ENCODE data around the gene HSPA13. TPM values are rescaled to one million over a fixed set of nuclear protein-coding genes. Genes with fewer than 3 reads are reported as not detected.

The HSPA13 gene, protein sequence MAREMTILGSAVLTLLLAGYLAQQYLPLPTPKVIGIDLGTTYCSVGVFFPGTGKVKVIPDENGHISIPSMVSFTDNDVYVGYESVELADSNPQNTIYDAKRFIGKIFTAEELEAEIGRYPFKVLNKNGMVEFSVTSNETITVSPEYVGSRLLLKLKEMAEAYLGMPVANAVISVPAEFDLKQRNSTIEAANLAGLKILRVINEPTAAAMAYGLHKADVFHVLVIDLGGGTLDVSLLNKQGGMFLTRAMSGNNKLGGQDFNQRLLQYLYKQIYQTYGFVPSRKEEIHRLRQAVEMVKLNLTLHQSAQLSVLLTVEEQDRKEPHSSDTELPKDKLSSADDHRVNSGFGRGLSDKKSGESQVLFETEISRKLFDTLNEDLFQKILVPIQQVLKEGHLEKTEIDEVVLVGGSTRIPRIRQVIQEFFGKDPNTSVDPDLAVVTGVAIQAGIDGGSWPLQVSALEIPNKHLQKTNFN
- total RNA-seq (2021) (19.0 and 24.9 TPM in 2 replicates), Bru-seq, nascent RNA (percentile 90 among the genes with signal in this experiment), BruChase-seq, experiment 1, labeled RNA remaining after a 2-hour chase (percentile 92 among the genes with signal in this experiment), BruChase-seq, experiment 2, labeled RNA remaining after a 6-hour chase (percentile 97 among the genes with signal in this experiment)
- long read RNA-seq, transcript HSPA13-201 (5 exons, 3,986 nt), result major isoform, 50 of 53 reads
- long read RNA-seq, partial matches to known transcripts, result 2 of 53 reads
- long read RNA-seq, other reads (novel, unspliced or antisense), result 1 of 53 reads

DNA sequence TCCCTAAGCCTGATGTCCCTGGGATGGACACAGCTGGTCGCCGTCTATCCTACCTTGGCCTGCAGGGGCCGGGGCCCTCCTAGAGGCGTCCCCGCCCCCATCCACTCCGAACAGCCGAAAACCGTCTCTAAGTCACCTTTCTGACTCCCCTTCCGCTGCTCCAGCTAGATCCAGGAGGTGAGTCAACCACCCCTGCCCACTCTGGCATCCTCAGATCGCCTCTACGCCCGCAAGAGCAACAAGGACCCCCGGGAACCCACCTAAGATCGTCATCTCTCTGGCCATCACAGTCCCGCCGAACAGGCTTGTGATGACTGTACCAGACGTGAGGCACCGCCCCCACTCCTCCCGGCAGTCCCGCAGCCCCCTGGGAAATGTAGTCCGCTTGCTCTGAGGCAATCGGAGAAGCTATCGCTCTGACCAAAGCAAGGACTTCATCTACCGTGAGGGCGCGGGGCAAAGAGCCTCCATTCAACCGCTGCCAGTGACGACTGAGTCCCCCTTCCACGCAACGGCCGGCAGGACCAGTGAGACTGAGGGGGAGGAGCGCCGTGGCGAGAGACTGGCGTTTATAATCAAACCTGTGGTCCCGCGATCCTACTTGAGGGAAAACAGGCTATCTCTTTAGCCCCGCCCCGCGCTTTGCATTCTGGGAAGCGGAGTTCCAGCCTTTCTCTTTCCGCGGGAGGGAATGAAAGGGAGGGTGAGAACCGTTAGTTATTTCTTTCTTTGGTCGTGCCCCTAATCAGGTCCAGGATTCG, at the start of gene HSPA13:
TSS of gene HSPA13 (minus strand) at position 312 of the 761 bp plus-strand sequence. CDS start at position 285, 27 bp downstream.
- Histone ChIP-seq H3K4me1 (replicated peaks; ENCODE audit: insufficient read depth) (peaks cover 31% of the 10 kb centered on the region), H3K4me2 (peak within 1 kb of the TSS; percentile 98), H2AFZ (peak within 1 kb of the TSS; percentile 99), H4K20me1 (ENCODE audit: insufficient read depth) (peaks cover 34% of the 10 kb centered on the region), H3K27me3 (ENCODE audit: insufficient read depth, low read depth) (no peaks in the 10 kb centered on the region), H3K9me2 (ENCODE audit: insufficient read depth) (no peaks in the 10 kb centered on the region), H3F3A (ENCODE audit: insufficient read depth, low read depth) (no peaks in the 10 kb centered on the region; the same call in 1 of the 2 replicates), H3K27ac (peak within 1 kb of the TSS; percentile 75), H3K79me2 (ENCODE audit: low read depth) (peaks cover 37% of the 10 kb centered on the region), H3K36me3 (ENCODE audit: low read depth) (peaks cover 23% of the 10 kb centered on the region), H3K9me3 (ENCODE audit: insufficient read depth, low read depth) (no peaks in the 10 kb centered on the region), H3K4me3 (peak within 1 kb of the TSS; percentile 96)
- no TSS peak for BruUV-seq (replicated peaks)
- ChIA-PET CTCF (no interaction called here), POLR2A (ENCODE audit: unreplicated experiment) (interaction anchor here (0.6 to 0.7 kb wide), 3 partner anchors 55 to 1142 kb away, joined by 3 to 4 read pairs (median 4); no protein-coding TSS in a partner anchor)
- intact Hi-C loops (cut with micrococcal nuclease; ENCODE audit: unreplicated experiment), result loop anchor here (10.0 kb wide), 2 partner anchors 108 to 1102 kb away; no protein-coding TSS in a partner anchor
- no peak for TF ChIP-seq EZH2 (IDR thresholded peaks at IDR 0.05; ENCODE audit: low read depth)
- TF ChIP-seq, protein P1, sequence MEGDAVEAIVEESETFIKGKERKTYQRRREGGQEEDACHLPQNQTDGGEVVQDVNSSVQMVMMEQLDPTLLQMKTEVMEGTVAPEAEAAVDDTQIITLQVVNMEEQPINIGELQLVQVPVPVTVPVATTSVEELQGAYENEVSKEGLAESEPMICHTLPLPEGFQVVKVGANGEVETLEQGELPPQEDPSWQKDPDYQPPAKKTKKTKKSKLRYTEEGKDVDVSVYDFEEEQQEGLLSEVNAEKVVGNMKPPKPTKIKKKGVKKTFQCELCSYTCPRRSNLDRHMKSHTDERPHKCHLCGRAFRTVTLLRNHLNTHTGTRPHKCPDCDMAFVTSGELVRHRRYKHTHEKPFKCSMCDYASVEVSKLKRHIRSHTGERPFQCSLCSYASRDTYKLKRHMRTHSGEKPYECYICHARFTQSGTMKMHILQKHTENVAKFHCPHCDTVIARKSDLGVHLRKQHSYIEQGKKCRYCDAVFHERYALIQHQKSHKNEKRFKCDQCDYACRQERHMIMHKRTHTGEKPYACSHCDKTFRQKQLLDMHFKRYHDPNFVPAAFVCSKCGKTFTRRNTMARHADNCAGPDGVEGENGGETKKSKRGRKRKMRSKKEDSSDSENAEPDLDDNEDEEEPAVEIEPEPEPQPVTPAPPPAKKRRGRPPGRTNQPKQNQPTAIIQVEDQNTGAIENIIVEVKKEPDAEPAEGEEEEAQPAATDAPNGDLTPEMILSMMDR (conservative IDR thresholded peaks at IDR 0.05), result no peak
- peak; percentile 96 to 98 for DNase-seq

DNA sequence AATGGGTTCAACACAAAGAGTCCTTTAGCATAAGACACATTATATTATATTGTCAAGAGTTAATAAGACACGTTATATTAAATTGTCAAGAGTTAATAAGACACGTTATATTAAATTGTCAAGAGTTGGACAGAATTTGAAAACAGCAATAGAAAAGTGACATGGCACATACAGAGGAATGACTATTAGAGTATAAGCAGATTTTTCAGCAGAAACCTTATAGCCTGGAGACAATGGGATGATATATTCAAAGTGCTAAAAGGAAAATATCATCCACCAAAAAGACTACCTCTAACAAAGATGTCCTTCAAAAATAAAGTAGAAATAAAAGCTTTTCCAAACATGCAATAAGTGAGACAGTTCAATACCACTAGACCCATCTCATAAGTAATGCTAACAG, 36.0 kb upstream of the HSPA13 start:
- no TSS peak for BruUV-seq (replicated peaks)
- H3K27ac ChIP-seq, result no peak overlapping the region
- no peaks in the 10 kb centered on the region for H3K79me2 ChIP-seq (ENCODE audit: low read depth)
- no peaks in the 10 kb centered on the region for H4K20me1 ChIP-seq (ENCODE audit: insufficient read depth)
- peaks cover 9% of the 10 kb centered on the region for H3K9me3 ChIP-seq (ENCODE audit: insufficient read depth, low read depth)
- ChIA-PET CTCF (no interaction called here), POLR2A (ENCODE audit: unreplicated experiment) (no interaction called here)
- H3K27me3 ChIP-seq (ENCODE audit: insufficient read depth, low read depth), result no peaks in the 10 kb centered on the region
- no peaks in the 10 kb centered on the region for H3F3A ChIP-seq (ENCODE audit: insufficient read depth, low read depth)
- DNase-seq, result no peak
- H3K4me3 ChIP-seq, result no peak overlapping the region
- H3K36me3 ChIP-seq (ENCODE audit: low read depth), result no peaks in the 10 kb centered on the region
- H3K4me1 ChIP-seq (replicated peaks; ENCODE audit: insufficient read depth), result no peaks in the 10 kb centered on the region
- no peak overlapping the region for H2AFZ ChIP-seq
- TF ChIP-seq, protein P1 (conservative IDR thresholded peaks at IDR 0.05), result no peak
- TF ChIP-seq EZH2 (IDR thresholded peaks at IDR 0.05; ENCODE audit: low read depth), result no peak
- no peaks in the 10 kb centered on the region for H3K9me2 ChIP-seq (ENCODE audit: insufficient read depth)
- H3K4me2 ChIP-seq, result no peak overlapping the region
- intact Hi-C loops (cut with micrococcal nuclease; ENCODE audit: unreplicated experiment), result no loop called here

DNA sequence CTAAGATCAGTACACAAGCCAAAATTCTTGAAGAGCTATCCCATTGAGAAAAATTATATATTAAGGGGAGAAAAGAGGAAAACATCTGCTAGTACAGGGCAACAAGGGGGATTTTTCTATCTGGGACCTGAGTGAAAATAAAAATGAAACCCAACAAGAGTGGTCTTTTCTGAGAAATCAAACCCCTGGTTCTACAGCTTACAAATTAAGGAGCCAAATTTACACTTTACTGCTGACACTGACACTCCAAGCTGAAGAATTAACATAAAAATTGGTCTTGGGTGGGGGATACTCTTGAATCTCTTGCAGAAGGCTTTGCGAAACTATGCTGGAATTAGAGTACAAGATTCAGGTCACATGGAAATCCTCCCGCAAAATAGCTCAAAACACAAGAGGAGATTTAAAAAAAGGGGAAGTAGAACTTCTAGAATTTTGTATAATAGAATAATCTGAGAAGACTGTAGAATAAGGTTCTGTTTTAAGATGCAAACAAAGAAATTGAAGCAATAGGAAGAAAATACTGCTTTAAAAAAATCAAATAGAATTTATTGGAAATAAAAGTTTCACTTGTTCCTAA, 32.1 kb upstream of the HSPA13 start:
- no peak overlapping the region for H3K27ac ChIP-seq
- CTCF ChIA-PET, result no interaction called here
- H3K4me2 ChIP-seq, result no peak overlapping the region
- no peaks in the 10 kb centered on the region for H3K36me3 ChIP-seq (ENCODE audit: low read depth)
- no peaks in the 10 kb centered on the region for H3F3A ChIP-seq (ENCODE audit: insufficient read depth, low read depth)
- intact Hi-C loops (cut with micrococcal nuclease; ENCODE audit: unreplicated experiment), result no loop called here
- no peak overlapping the region for H2AFZ ChIP-seq
- POLR2A ChIA-PET (ENCODE audit: unreplicated experiment), result interaction anchor here (0.6 kb wide), 1 partner anchor 361 kb away, joined by 3 read pairs; no protein-coding TSS in a partner anchor
- no peaks in the 10 kb centered on the region for H3K79me2 ChIP-seq (ENCODE audit: low read depth)
- no peaks in the 10 kb centered on the region for H3K9me2 ChIP-seq (ENCODE audit: insufficient read depth)
- no peaks in the 10 kb centered on the region for H3K4me1 ChIP-seq (replicated peaks; ENCODE audit: insufficient read depth)
- H4K20me1 ChIP-seq (ENCODE audit: insufficient read depth), result no peaks in the 10 kb centered on the region
- H3K9me3 ChIP-seq (ENCODE audit: insufficient read depth, low read depth), result peaks cover 12% of the 10 kb centered on the region
- DNase-seq, result no peak
- no peaks in the 10 kb centered on the region for H3K27me3 ChIP-seq (ENCODE audit: insufficient read depth, low read depth)
- TF ChIP-seq, protein P1 (conservative IDR thresholded peaks at IDR 0.05), result no peak
- no peak for TF ChIP-seq EZH2 (IDR thresholded peaks at IDR 0.05; ENCODE audit: low read depth)
- no TSS peak for BruUV-seq (replicated peaks)
- no peak overlapping the region for H3K4me3 ChIP-seq

Measured in PC-9 (cell line).